Measurements from ENCODE around the gene GZMB.

GRCh38 chr14:24678801-24679247, 44.8 kb upstream of the GZMB start:
- peak; percentile 88 for TF ChIP-seq CTCF (IDR thresholded peaks at IDR 0.05; ENCODE audit: insufficient read depth, low read length)
- no peak for TF ChIP-seq SPI1 (IDR thresholded peaks at IDR 0.05; ENCODE audit: borderline replicate concordance, low read depth)

Measured in HL-60 (cell line).